Activated naive CD4-positive, alpha-beta T cell treated with anti-CD3 and anti-CD28 coated beads, Interleukin-2, amount 10 ng/mL, durations not matched to agents 7 days and 5 days (primary cell): ENCODE data around the gene PARVA.

Experiments
- CTCF ChIA-PET: fragments of 350-600 bp; sonication (Branson Sonifier 250); formaldehyde crosslinking; loops from one replicate; lab custom pipeline; 2021; ENCODE audit warnings: antibody characterized with exemption; lab: Charles Lee
- DNase-seq: peaks from one replicate; pipeline ENCODE4 v3.0.0-alpha.2; 2020
- H3K27ac Mint-ChIP-seq: one replicate; pipeline ENCODE4 v1.8.0; 2021; ENCODE audit warnings: mild to moderate bottlenecking, moderate library complexity, mixed read lengths
- H3K27me3 Mint-ChIP-seq: one replicate; pipeline ENCODE4 v1.8.0; 2021; ENCODE audit warnings: mild to moderate bottlenecking, mixed read lengths
- H3K36me3 Mint-ChIP-seq: one replicate; pipeline ENCODE4 v1.8.0; 2021; ENCODE audit warnings: mixed read lengths
- H3K4me1 Mint-ChIP-seq: one replicate; pipeline ENCODE4 v1.8.0; 2021; ENCODE audit warnings: mixed read lengths
- H3K4me3 Mint-ChIP-seq: one replicate; pipeline ENCODE4 v1.8.0; 2021; ENCODE audit warnings: mild to moderate bottlenecking, moderate library complexity, mixed read lengths
- H3K9me3 Mint-ChIP-seq: one replicate; pipeline ENCODE4 v1.8.0; 2021; ENCODE audit warnings: mixed read lengths

Gene PARVA

GRCh38 chr11:12417691-12418611 lies 40.6 kb downstream of the PARVA start:
- no peak for DNase-seq
- no peak overlapping the region for H3K27ac Mint-ChIP-seq
- no peak overlapping the region for H3K4me3 Mint-ChIP-seq
- no peaks in the 10 kb centered on the region for H3K9me3 Mint-ChIP-seq
- H3K4me1 Mint-ChIP-seq: peaks cover 2% of the 10 kb centered on the region
- no peaks in the 10 kb centered on the region for H3K36me3 Mint-ChIP-seq
- H3K27me3 Mint-ChIP-seq: peaks cover 16% of the 10 kb centered on the region
- CTCF ChIA-PET: no interaction called here

GRCh38 chr11:12420040-12420439 lies 42.7 kb downstream of the PARVA start:
- Mint-ChIP-seq H3K4me3 (no peak overlapping the region), H3K27ac (no peak overlapping the region), H3K9me3 (no peaks in the 10 kb centered on the region), H3K27me3 (peaks cover 6% of the 10 kb centered on the region), H3K36me3 (no peaks in the 10 kb centered on the region), H3K4me1 (peaks cover 2% of the 10 kb centered on the region)
- CTCF ChIA-PET: interaction anchor here (1.2 kb wide), 1 partner anchor 8 kb away, joined by 6 read pairs; no protein-coding TSS in a partner anchor
- no peak for DNase-seq

- CTCF ChIA-PET: interaction anchor here (1.2 kb wide), 1 partner anchor 9 kb away, joined by 6 read pairs; no protein-coding TSS in a partner anchor
- H3K27ac Mint-ChIP-seq: no peak overlapping the region
- H3K36me3 Mint-ChIP-seq: no peaks in the 10 kb centered on the region
- DNase-seq: no peak
- no peak overlapping the region for H3K4me3 Mint-ChIP-seq
- peaks cover 2% of the 10 kb centered on the region for H3K4me1 Mint-ChIP-seq
- peaks cover 6% of the 10 kb centered on the region for H3K27me3 Mint-ChIP-seq
- no peaks in the 10 kb centered on the region for H3K9me3 Mint-ChIP-seq
Measured at GRCh38 chr11:12420706-12421105, 43.3 kb downstream of the PARVA start.

DNA sequence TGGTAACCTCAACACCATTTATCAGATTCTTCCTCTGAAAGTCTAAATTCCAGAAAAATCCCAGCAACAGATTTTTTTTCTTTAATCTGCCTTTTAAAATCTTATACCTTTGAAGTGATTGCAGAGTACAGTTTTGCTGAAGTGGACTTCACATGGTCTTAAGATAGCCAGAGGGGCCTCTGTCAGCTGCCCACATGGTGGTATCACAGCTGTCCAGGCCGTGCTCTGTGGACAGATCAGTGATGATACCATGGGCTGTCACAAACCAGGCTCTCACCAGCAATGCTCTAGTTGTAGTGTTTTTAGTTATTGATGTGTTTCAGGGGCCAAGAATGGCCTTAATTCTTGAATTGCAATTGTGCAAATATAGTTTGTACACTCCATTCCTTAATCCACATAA lies 44.0 kb downstream of the PARVA start:
- H3K27ac Mint-ChIP-seq: no peak overlapping the region
- no peak for DNase-seq
- CTCF ChIA-PET: interaction anchor here (1.2 kb wide), 1 partner anchor 10 kb away, joined by 6 read pairs; no protein-coding TSS in a partner anchor
- no peak overlapping the region for H3K4me3 Mint-ChIP-seq
- H3K36me3 Mint-ChIP-seq: no peaks in the 10 kb centered on the region
- no peaks in the 10 kb centered on the region for H3K9me3 Mint-ChIP-seq
- peaks cover 6% of the 10 kb centered on the region for H3K27me3 Mint-ChIP-seq
- H3K4me1 Mint-ChIP-seq: peaks cover 2% of the 10 kb centered on the region

DNA sequence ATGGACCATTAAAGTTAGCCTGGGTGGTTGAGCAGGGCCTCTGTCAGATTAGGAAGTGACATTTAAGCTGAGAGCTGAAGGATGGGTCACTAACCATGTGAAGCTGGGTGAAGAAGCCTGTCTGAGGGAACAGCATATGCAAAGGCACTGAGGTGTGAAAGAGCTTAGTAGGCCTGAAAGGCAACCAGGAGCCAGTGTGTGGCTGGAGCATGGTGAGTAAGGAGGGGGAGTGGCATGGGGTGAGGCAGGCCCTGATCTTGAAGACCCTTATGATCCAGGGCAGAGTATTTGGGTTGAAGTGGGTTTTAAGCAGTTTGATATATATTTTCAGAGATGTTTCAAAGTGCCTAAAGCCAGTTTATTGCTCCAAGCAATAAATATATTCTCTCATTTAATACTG lies 48.8 kb downstream of the PARVA start:
- CTCF ChIA-PET: no interaction called here
- Mint-ChIP-seq H3K9me3 (no peaks in the 10 kb centered on the region), H3K36me3 (no peaks in the 10 kb centered on the region), H3K27me3 (no peaks in the 10 kb centered on the region), H3K27ac (no peak overlapping the region), H3K4me3 (no peak overlapping the region), H3K4me1 (no peaks in the 10 kb centered on the region)
- DNase-seq: no peak

- H3K4me1 Mint-ChIP-seq: no peaks in the 10 kb centered on the region
- H3K4me3 Mint-ChIP-seq: no peak overlapping the region
- CTCF ChIA-PET: interaction anchor here (1.2 kb wide), 1 partner anchor 16 kb away, joined by 3 read pairs; no protein-coding TSS in a partner anchor
- H3K36me3 Mint-ChIP-seq: no peaks in the 10 kb centered on the region
- H3K9me3 Mint-ChIP-seq: no peaks in the 10 kb centered on the region
- DNase-seq: no peak
- no peak overlapping the region for H3K27ac Mint-ChIP-seq
- H3K27me3 Mint-ChIP-seq: no peaks in the 10 kb centered on the region
Measured at GRCh38 chr11:12429155-12429554, 51.8 kb downstream of the PARVA start.

GRCh38 chr11:12430351-12430750 lies 53.0 kb downstream of the PARVA start:
- H3K9me3 Mint-ChIP-seq: no peaks in the 10 kb centered on the region
- H3K4me1 Mint-ChIP-seq: no peaks in the 10 kb centered on the region
- no peak overlapping the region for H3K27ac Mint-ChIP-seq
- H3K36me3 Mint-ChIP-seq: no peaks in the 10 kb centered on the region
- CTCF ChIA-PET: interaction anchor here (1.0 kb wide), 1 partner anchor 20 kb away, joined by 3 read pairs; no protein-coding TSS in a partner anchor
- no peaks in the 10 kb centered on the region for H3K27me3 Mint-ChIP-seq
- DNase-seq: no peak
- no peak overlapping the region for H3K4me3 Mint-ChIP-seq

GRCh38 chr11:12430954-12431595 lies 53.7 kb downstream of the PARVA start:
- H3K9me3 Mint-ChIP-seq: no peaks in the 10 kb centered on the region
- no peak overlapping the region for H3K27ac Mint-ChIP-seq
- CTCF ChIA-PET: no interaction called here
- H3K4me3 Mint-ChIP-seq: no peak overlapping the region
- H3K36me3 Mint-ChIP-seq: no peaks in the 10 kb centered on the region
- H3K27me3 Mint-ChIP-seq: no peaks in the 10 kb centered on the region
- no peak for DNase-seq
- no peaks in the 10 kb centered on the region for H3K4me1 Mint-ChIP-seq

DNA sequence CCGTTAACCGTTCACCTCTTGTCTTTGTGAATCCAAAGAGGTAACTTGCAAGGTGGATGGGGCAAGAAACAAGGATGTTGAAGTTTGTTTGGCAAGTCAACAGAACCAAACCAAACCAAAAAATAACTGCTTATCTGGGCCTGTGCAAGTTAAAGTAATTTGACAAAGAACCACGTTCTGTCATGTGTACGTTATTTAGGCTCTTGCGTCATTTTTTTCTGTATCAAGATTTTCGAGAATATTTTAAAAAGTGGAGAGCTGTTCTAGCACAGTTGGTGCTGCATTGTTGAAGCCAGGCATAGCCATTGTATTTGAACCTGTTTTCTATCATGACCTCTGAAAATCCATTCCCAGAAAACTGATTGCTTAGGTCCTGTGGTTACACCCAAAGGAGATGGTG lies 55.1 kb downstream of the PARVA start:
- Mint-ChIP-seq H3K27me3 (peaks cover 4% of the 10 kb centered on the region), H3K4me3 (no peak overlapping the region), H3K4me1 (no peaks in the 10 kb centered on the region), H3K27ac (no peak overlapping the region), H3K36me3 (no peaks in the 10 kb centered on the region), H3K9me3 (no peaks in the 10 kb centered on the region)
- no peak for DNase-seq
- CTCF ChIA-PET: interaction anchor here (0.6 kb wide), 1 partner anchor 504 kb away, joined by 3 read pairs; no protein-coding TSS in a partner anchor

GRCh38 chr11:12433121-12433520 lies 55.8 kb downstream of the PARVA start:
- CTCF ChIA-PET: no interaction called here
- no peak for DNase-seq
- H3K4me1 Mint-ChIP-seq: no peaks in the 10 kb centered on the region
- H3K36me3 Mint-ChIP-seq: no peaks in the 10 kb centered on the region
- H3K27ac Mint-ChIP-seq: no peak overlapping the region
- no peak overlapping the region for H3K4me3 Mint-ChIP-seq
- no peaks in the 10 kb centered on the region for H3K9me3 Mint-ChIP-seq
- H3K27me3 Mint-ChIP-seq: peaks cover 5% of the 10 kb centered on the region

DNA sequence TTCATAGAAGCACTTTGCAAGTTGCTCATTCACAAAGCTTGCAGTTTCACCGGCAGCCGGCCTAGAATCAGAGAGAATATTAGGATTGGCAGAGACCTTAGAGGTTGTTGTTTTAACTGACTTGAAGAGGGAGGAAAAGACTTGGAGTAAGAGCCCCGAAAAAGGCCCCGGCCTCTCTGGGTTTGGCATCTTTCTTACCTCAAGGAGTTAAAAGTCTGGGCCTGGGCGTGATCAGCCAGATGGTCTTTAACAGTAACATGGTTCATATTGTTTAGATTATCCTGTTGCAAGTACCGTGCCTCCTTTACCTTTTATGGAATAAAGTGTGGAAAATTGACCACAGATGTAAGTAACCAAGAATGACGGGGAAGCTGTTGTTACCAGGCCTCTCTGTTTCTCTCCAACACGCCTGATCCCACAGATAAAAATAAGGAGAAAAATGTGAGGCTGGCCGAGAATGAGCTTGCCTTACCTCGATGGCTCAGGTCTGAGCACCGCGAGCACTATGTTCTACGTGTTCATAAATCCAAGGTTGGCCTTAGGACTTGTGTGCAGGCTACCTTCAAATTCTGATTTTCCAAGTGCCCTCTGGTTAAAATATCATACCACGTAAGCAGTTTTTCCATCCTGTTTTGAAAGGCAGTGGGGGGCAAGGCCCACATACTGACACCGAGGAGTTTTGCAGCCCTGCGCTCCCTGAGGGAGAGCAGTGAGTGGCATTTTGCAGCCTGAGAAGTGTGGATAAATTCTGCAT lies 56.4 kb downstream of the PARVA start:
- H3K36me3 Mint-ChIP-seq: no peaks in the 10 kb centered on the region
- no peak for DNase-seq
- no peak overlapping the region for H3K4me3 Mint-ChIP-seq
- no peaks in the 10 kb centered on the region for H3K9me3 Mint-ChIP-seq
- peaks cover 5% of the 10 kb centered on the region for H3K27me3 Mint-ChIP-seq
- H3K4me1 Mint-ChIP-seq: no peaks in the 10 kb centered on the region
- H3K27ac Mint-ChIP-seq: no peak overlapping the region
- CTCF ChIA-PET: no interaction called here

DNA sequence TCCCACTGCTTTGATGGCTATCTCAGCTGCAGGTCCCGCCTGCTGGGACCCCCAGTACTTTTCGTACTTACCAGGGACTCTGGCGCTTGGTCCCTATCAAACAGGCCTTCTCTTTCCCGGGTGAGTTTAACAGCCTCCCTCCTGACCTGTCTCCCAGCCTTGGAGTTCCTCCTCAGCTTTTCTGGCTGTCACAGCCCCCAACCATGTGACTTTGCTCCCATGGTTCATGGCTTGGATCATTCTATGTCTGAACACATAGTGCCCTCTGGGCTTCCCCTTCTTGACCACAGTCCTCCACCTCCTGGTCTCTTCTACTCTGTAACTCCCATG lies 56.9 kb downstream of the PARVA start:
- Mint-ChIP-seq H3K27me3 (peaks cover 5% of the 10 kb centered on the region), H3K36me3 (no peaks in the 10 kb centered on the region), H3K9me3 (no peaks in the 10 kb centered on the region), H3K4me3 (no peak overlapping the region), H3K27ac (no peak overlapping the region), H3K4me1 (no peaks in the 10 kb centered on the region)
- no peak for DNase-seq
- CTCF ChIA-PET: interaction anchor here (1.4 kb wide), 1 partner anchor 103 kb away, joined by 4 read pairs; no protein-coding TSS in a partner anchor

GRCh38 chr11:12435264-12435663 lies 57.9 kb downstream of the PARVA start:
- Mint-ChIP-seq H3K27me3 (peaks cover 5% of the 10 kb centered on the region), H3K4me3 (no peak overlapping the region), H3K4me1 (no peaks in the 10 kb centered on the region), H3K9me3 (no peaks in the 10 kb centered on the region), H3K36me3 (no peaks in the 10 kb centered on the region), H3K27ac (no peak overlapping the region)
- no peak for DNase-seq
- CTCF ChIA-PET: interaction anchor here (1.4 kb wide), 1 partner anchor 104 kb away, joined by 4 read pairs; no protein-coding TSS in a partner anchor

DNA sequence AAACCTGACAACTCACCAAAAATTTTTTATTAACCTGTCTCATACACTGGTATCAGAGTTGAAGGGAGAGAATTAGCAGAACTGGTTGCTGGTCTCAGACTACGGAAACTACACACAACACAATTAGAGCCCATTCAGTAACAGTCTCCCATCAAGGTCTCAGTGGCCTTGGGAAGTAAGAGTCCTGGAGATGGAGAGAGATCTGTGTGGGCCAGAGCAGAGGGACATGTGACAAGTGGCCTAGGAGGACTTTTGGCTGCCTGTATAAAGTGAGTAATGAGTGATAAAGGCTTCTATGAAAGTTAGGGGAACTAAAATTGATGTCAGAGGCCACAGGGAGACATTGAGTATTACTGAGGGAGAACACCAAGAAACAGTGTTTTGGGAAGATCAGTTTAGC lies 58.9 kb downstream of the PARVA start:
- CTCF ChIA-PET: no interaction called here
- no peak for DNase-seq
- no peak overlapping the region for H3K4me3 Mint-ChIP-seq
- H3K27ac Mint-ChIP-seq: no peak overlapping the region
- H3K36me3 Mint-ChIP-seq: no peaks in the 10 kb centered on the region
- H3K27me3 Mint-ChIP-seq: peaks cover 5% of the 10 kb centered on the region
- H3K4me1 Mint-ChIP-seq: no peaks in the 10 kb centered on the region
- no peaks in the 10 kb centered on the region for H3K9me3 Mint-ChIP-seq
